B cell (primary cell): ENCODE results near the gene ANKRD11. TPM values are rescaled to one million over a fixed set of nuclear protein-coding genes. Genes with fewer than 3 reads are reported as not detected.

ENCODE experiments used
- ATAC-seq: fragments of 200-7000 bp; cut with Tn5 transposase; one replicate; pipeline ENCODE4 v1.10.0; 2021; ENCODE audit warnings: low read depth, mild to moderate bottlenecking, moderate number of reproducible peaks, moderate library complexity
- CTCF ChIA-PET: fragments of 350-600 bp; sonication (Branson Sonifier 250); formaldehyde crosslinking; loops from one replicate; lab custom pipeline; 2021; ENCODE audit warnings: antibody characterized with exemption, inconsistent platforms; lab: Charles Lee
- POLR2A ChIA-PET: fragments of 350-600 bp; sonication (Branson Sonifier 250); formaldehyde crosslinking; loops from one replicate; lab custom pipeline; 2021; ENCODE audit warnings: antibody characterized with exemption; lab: Charles Lee
- DNase-seq: peaks from one replicate; pipeline ENCODE4 v3.0.0; 2013
- H2AFZ ChIP-seq: 2 replicates; pipeline ENCODE4 v1.6.1; 2012; ENCODE audit warnings: mild to moderate bottlenecking, low read depth, low read length; ENCODE audit not compliant: insufficient read depth, poor library complexity, severe bottlenecking
- H3K27ac ChIP-seq, 2 donors: 1 replicate in 1 of 2; 2 replicates in 1 of 2; pipeline ENCODE4 v1.5.1; 2012 to 2013; ENCODE audit warnings: low read length in 2 of 2, mild to moderate bottlenecking in 2 of 2, moderate library complexity in 1 of 2
- H3K27me3 ChIP-seq, 4 experiments: fragments of 200-600 bp in 1 of 4; sonication (generic) in 1 of 4; replicated peaks in 1 of 4; 1 replicate in 2 of 4; 2 replicates in 2 of 4; pipeline versions ENCODE4 v1.6.1 to v1.7.0; 2013 to 2016; ENCODE audit warnings: low read length in 3 of 4, mild to moderate bottlenecking in 2 of 4, mixed read lengths in 1 of 4, moderate library complexity in 1 of 4; ENCODE audit not compliant: insufficient read depth in 4 of 4, control insufficient read depth in 3 of 4; ENCODE audit errors: control extremely low read depth in 1 of 4
- H3K36me3 ChIP-seq, 2 experiments: replicated peaks in 1 of 2; 1 replicate in 1 of 2; 2 replicates in 1 of 2; pipeline versions ENCODE4 v1.6.1 to v1.7.1; 2013; ENCODE audit warnings: low read length in 1 of 2; ENCODE audit not compliant: insufficient read depth in 2 of 2, control insufficient read depth in 1 of 2; ENCODE audit errors: control extremely low read depth in 1 of 2, extremely low read depth in 1 of 2
- H3K4me1 ChIP-seq, 2 donors: fragments of 200-600 bp in 1 of 2; sonication (generic) in 1 of 2; 1 replicate in 1 of 2; 2 replicates in 1 of 2; pipeline versions ENCODE4 v1.5.1 to v1.6.1; 2013 to 2017; ENCODE audit warnings: low read length in 2 of 2; ENCODE audit not compliant: control insufficient read depth in 2 of 2, insufficient read depth in 2 of 2
- H3K4me2 ChIP-seq: replicated peaks from 2 replicates; pipeline ENCODE3; 2012; ENCODE audit warnings: mild to moderate bottlenecking, low read depth, low read length; ENCODE audit not compliant: poor library complexity, severe bottlenecking
- H3K4me3 ChIP-seq, 5 experiments: fragments of 200-600 bp in 1 of 5; sonication (generic) in 1 of 5; 1 replicate in 3 of 5; 2 replicates in 2 of 5; pipeline versions ENCODE4 v1.5.1 to v1.7.0; 2011 to 2016; ENCODE audit warnings: low read length in 4 of 5, mild to moderate bottlenecking in 4 of 5, low read depth in 2 of 5, control low read depth in 1 of 5, moderate library complexity in 1 of 5; ENCODE audit not compliant: insufficient read depth in 1 of 5; ENCODE audit errors: control extremely low read depth in 1 of 5, extremely low read depth in 1 of 5
- H3K79me2 ChIP-seq: fragments of 200-600 bp; sonication (generic); one replicate; pipeline ENCODE4 v1.6.0; 2016; ENCODE audit warnings: low read length; ENCODE audit not compliant: control insufficient read depth, insufficient read depth
- H3K9ac ChIP-seq: fragments of 200-600 bp; sonication (generic); 2 replicates; pipeline ENCODE4 v1.6.1; 2017; ENCODE audit warnings: mild to moderate bottlenecking, low read length, moderate library complexity
- H3K9me3 ChIP-seq, 3 donors: one replicate each; pipeline versions ENCODE4 v1.6.1 to v1.7.1; 2013; ENCODE audit warnings: low read length in 2 of 3; ENCODE audit not compliant: control insufficient read depth in 2 of 3, insufficient read depth in 1 of 3; ENCODE audit errors: control extremely low read depth in 1 of 3
- H4K20me1 ChIP-seq: 2 replicates; pipeline ENCODE4 v1.6.0; 2012; ENCODE audit warnings: mild to moderate bottlenecking, low read length; ENCODE audit not compliant: insufficient read depth, control insufficient read depth, poor library complexity, severe bottlenecking
- H3K27ac Mint-ChIP-seq: one replicate; pipeline ENCODE4 v1.8.0; 2021; ENCODE audit warnings: mixed read lengths
- H3K27me3 Mint-ChIP-seq: one replicate; pipeline ENCODE4 v1.8.0; 2021; ENCODE audit warnings: mixed read lengths
- H3K4me1 Mint-ChIP-seq: one replicate; pipeline ENCODE4 v1.8.0; 2021; ENCODE audit warnings: mixed read lengths
- H3K4me3 Mint-ChIP-seq: one replicate; pipeline ENCODE4 v1.8.0; 2021; ENCODE audit warnings: mixed read lengths
- H3K9me3 Mint-ChIP-seq: one replicate; pipeline ENCODE4 v1.8.0; 2022; ENCODE audit warnings: mixed read lengths; ENCODE audit not compliant: insufficient read depth
- CTCF ChIP-seq: fragments of 200-600 bp; IDR thresholded peaks from one replicate; pipeline ENCODE4 v1.8.0; 2022; ENCODE audit warnings: antibody characterized with exemption, mild to moderate bottlenecking
- EZH2 ChIP-seq: IDR thresholded peaks from 2 replicates; pipeline ENCODE4 v1.6.1; 2012; ENCODE audit warnings: borderline replicate concordance, low read depth, mild to moderate bottlenecking, moderate library complexity, low read length; ENCODE audit not compliant: insufficient read depth, poor library complexity, severe bottlenecking
- WGBS: methylation state at CpG from one replicate; pipeline ENCODE4 v1.1.5; 2013; ENCODE audit warnings: missing lambda C conversion rate; ENCODE audit not compliant: insufficient coverage; 5-methylcytosine and 5-hydroxymethylcytosine counted together
- intact Hi-C: fragments of 100-400 bp; cut with micrococcal nuclease; formaldehyde crosslinking; loops from one replicate; pipeline ENCODE4 v1.10.0; 2022
- polyA plus RNA-seq: library from polyadenylated mRNA; depleted of rRNA; stranded (reverse); fragments of >200 nt; gene quantifications from 2 replicates; pipeline ENCODE4 v1.2.3, GENCODE V29; 2012
- total RNA-seq, 2 donors: library from RNA; stranded (reverse); fragments of 120-200 nt in 1 of 2; gene quantifications; 1 replicate in 1 of 2; 2 replicates in 1 of 2; pipeline versions ENCODE4 v1.2.3 to v1.2.4, GENCODE V29; 2013 to 2022

ANKRD11 gene
- total and polyA plus RNA-seq, 2 donors (not counting 1 experiment from before 2014, with no cell fraction given): 67.9 to 314 TPM

GRCh38 chr16:89282523-89282922 is 207.8 kb downstream of the ANKRD11 start:
- Histone ChIP-seq H3K27ac (no peak overlapping the region), H3K9me3 (peaks cover 0 to 7% (median 0%) of the 10 kb centered on the region in 3 donors), H3K4me3 (no peak overlapping the region), H3K36me3 (peaks cover 2 to 73% of the 10 kb centered on the region in 2 experiments), H3K9ac (no peak overlapping the region), H4K20me1 (peaks cover 41% of the 10 kb centered on the region), H2AFZ (no peak overlapping the region), H3K79me2 (peaks cover 5% of the 10 kb centered on the region), H3K27me3 (no peaks in the 10 kb centered on the region), H3K4me1 (no peaks in the 10 kb centered on the region), H3K4me2 (no peak overlapping the region)
- Mint-ChIP-seq H3K9me3 (no peaks in the 10 kb centered on the region), H3K4me3 (no peak overlapping the region), H3K27ac (no peak overlapping the region), H3K4me1 (no peaks in the 10 kb centered on the region), H3K27me3 (no peaks in the 10 kb centered on the region)
- ChIA-PET POLR2A (no interaction called here), CTCF (interaction anchor here (1.2 to 1.8 kb wide), 2 partner anchors 9 to 14 kb away, joined by 3 to 7 read pairs; no protein-coding TSS in a partner anchor)
- 97% methylated on average over 18 of the region's 18 CpGs for WGBS
- no peak for DNase-seq
- TF ChIP-seq EZH2 (no peak), CTCF (no peak)
- intact Hi-C loops: no loop called here
- ATAC-seq: no peak

- Histone ChIP-seq H3K36me3 (peaks cover 2 to 70% of the 10 kb centered on the region in 2 experiments), H3K27me3 (no peaks in the 10 kb centered on the region), H3K79me2 (peaks cover 5% of the 10 kb centered on the region), H3K9me3 (peaks cover 0 to 7% (median 0%) of the 10 kb centered on the region in 3 donors), H3K9ac (no peak overlapping the region), H4K20me1 (peaks cover 44% of the 10 kb centered on the region), H3K4me1 (no peaks in the 10 kb centered on the region), H3K4me3 (no peak overlapping the region), H3K4me2 (no peak overlapping the region), H2AFZ (no peak overlapping the region), H3K27ac (no peak overlapping the region)
- Mint-ChIP-seq H3K27me3 (no peaks in the 10 kb centered on the region), H3K27ac (no peak overlapping the region), H3K9me3 (no peaks in the 10 kb centered on the region), H3K4me1 (no peaks in the 10 kb centered on the region), H3K4me3 (no peak overlapping the region)
- POLR2A ChIA-PET: no interaction called here
- intact Hi-C loops: no loop called here
- CTCF ChIA-PET: interaction anchor here (1.8 kb wide), 1 partner anchor 9 kb away, joined by 7 read pairs; no protein-coding TSS in a partner anchor
- TF ChIP-seq EZH2 (no peak), CTCF (no peak)
- WGBS: 98% methylated on average over 15 of the region's 20 CpGs
- ATAC-seq: no peak
- DNase-seq: no peak
Observed at GRCh38 chr16:89281829-89282228, 208.5 kb downstream of the ANKRD11 start.
